HCT116 (cell line): ENCODE data around the gene FOXK2. TPM values are rescaled to one million over a fixed set of nuclear protein-coding genes. Genes with fewer than 3 reads are reported as not detected.

Experiments
- ATAC-seq: fragments of 200-7000 bp; cut with Tn5 transposase; 2 replicates; pipeline ENCODE4 v1.9.1; 2020; ENCODE audit warnings: mild to moderate bottlenecking, moderate library complexity
- BruUV-seq: library from RNA; stranded (reverse); fragments of 400-500 nt; replicated peaks from 2 replicates; lab custom pipeline; 2021; lab: Mats Ljungman, UMichigan
- CTCF ChIA-PET: fragments of 300-600 bp; sonication (Branson Sonifier 250); formaldehyde crosslinking; loops from one replicate; lab custom pipeline; 2021; ENCODE audit warnings: antibody characterized with exemption; lab: Charles Lee
- POLR2A ChIA-PET: fragments of 300-600, 350-600 bp; sonication (Branson Sonifier 250); formaldehyde crosslinking; loops from one replicate; lab custom pipeline; 2021; ENCODE audit warnings: antibody characterized with exemption; lab: Charles Lee
- RAD21 ChIA-PET, 2 experiments: fragments of 300-600 bp; sonication (Branson Sonifier 250); formaldehyde crosslinking; loops; one replicate each; lab custom pipeline; 2023; ENCODE audit warnings: low total read pairs in 2 of 2; ENCODE audit not compliant: uncharacterized antibody in 2 of 2, unreplicated experiment in 2 of 2, low non-redundant PET in 1 of 2; lab: Charles Lee
- DNase-seq: peaks from one replicate; pipeline ENCODE4 v3.0.0-alpha.2; 2010; ENCODE audit warnings: low read depth, low spot score
- H2AFZ ChIP-seq: fragments of 200-600 bp; shearing (Covaris generic), sonication (generic); 2 replicates; pipeline ENCODE4 v1.6.1; 2017; ENCODE audit warnings: low read depth, mixed run types, mixed read lengths, antibody characterized with exemption, low read length; ENCODE audit not compliant: poor library complexity, severe bottlenecking
- H3K27ac ChIP-seq: 2 replicates; pipeline ENCODE4 v1.5.1; 2012; ENCODE audit warnings: low read depth, low read length
- H3K27me3 ChIP-seq: fragments of 200-600 bp; sonication (generic); 2 replicates; pipeline ENCODE4 v1.6.1; 2016; ENCODE audit warnings: mixed run types, low read length, mixed read lengths; ENCODE audit not compliant: insufficient read depth
- H3K36me3 ChIP-seq, 2 experiments: fragments of 200-500 bp in 1 of 2; fragments of 200-600 bp in 1 of 2; sonication (Bioruptor generic) in 1 of 2; sonication (generic) in 1 of 2; 2 replicates each; pipeline versions ENCODE4 v1.5.1 to v1.6.1; 2014 to 2016; ENCODE audit warnings: low read length in 2 of 2, inconsistent platforms in 1 of 2, mixed read lengths in 1 of 2, mixed run types in 1 of 2; ENCODE audit not compliant: insufficient read depth in 2 of 2, control insufficient read depth in 1 of 2
- H3K4me1 ChIP-seq, 2 experiments: fragments of 200-600 bp in 1 of 2; sonication (generic) in 1 of 2; 2 replicates each; pipeline versions ENCODE4 v1.5.1 to v1.6.1; 2012 to 2017; ENCODE audit warnings: low read length in 2 of 2, inconsistent platforms in 1 of 2, mild to moderate bottlenecking in 1 of 2, mixed read lengths in 1 of 2, mixed run types in 1 of 2, moderate library complexity in 1 of 2; ENCODE audit not compliant: insufficient read depth in 2 of 2, control insufficient read depth in 1 of 2
- H3K4me2 ChIP-seq: fragments of 200-600 bp; sonication (generic); 2 replicates; pipeline ENCODE4 v1.6.1; 2017; ENCODE audit warnings: mixed run types, low read length, mixed read lengths
- H3K4me3 ChIP-seq, 2 experiments: fragments of 200-600 bp in 1 of 2; sonication (generic) in 1 of 2; replicated peaks in 1 of 2; 2 replicates each; pipeline ENCODE4 v1.5.1; 2011 to 2016; ENCODE audit warnings: low read length in 2 of 2, control low read depth in 1 of 2, low read depth in 1 of 2, mild to moderate bottlenecking in 1 of 2, mixed read lengths in 1 of 2, mixed run types in 1 of 2
- H3K79me2 ChIP-seq: fragments of 200-600 bp; sonication (generic); 2 replicates; pipeline ENCODE4 v1.6.1; 2017; ENCODE audit warnings: mild to moderate bottlenecking, mixed run types, low read length, moderate library complexity, mixed read lengths; ENCODE audit not compliant: insufficient read depth
- H3K9ac ChIP-seq: fragments of 200-600 bp; sonication (generic); 2 replicates; pipeline ENCODE4 v1.6.1; 2016; ENCODE audit warnings: low read length, mixed read lengths
- H3K9me2 ChIP-seq: fragments of 200-600 bp; sonication (generic), shearing (Covaris generic); 2 replicates; pipeline ENCODE4 v1.6.1; 2017; ENCODE audit warnings: mixed run types, mild to moderate bottlenecking, moderate library complexity; ENCODE audit not compliant: insufficient read depth
- H3K9me3 ChIP-seq, 2 experiments: fragments of 200-500 bp in 1 of 2; fragments of 200-600 bp in 1 of 2; sonication (Bioruptor generic) in 1 of 2; sonication (generic) in 1 of 2; 2 replicates each; pipeline ENCODE4 v1.6.1; 2014 to 2017; ENCODE audit warnings: low read length in 2 of 2, mixed read lengths in 2 of 2, inconsistent platforms in 1 of 2, low read depth in 1 of 2, mild to moderate bottlenecking in 1 of 2, mixed run types in 1 of 2, moderate library complexity in 1 of 2; ENCODE audit not compliant: control insufficient read depth in 1 of 2, insufficient read depth in 1 of 2
- H4K20me1 ChIP-seq: fragments of 200-600 bp; sonication (generic), shearing (Covaris generic); 2 replicates; pipeline ENCODE4 v1.6.1; 2017; ENCODE audit warnings: mixed run types, mild to moderate bottlenecking, moderate library complexity; ENCODE audit not compliant: insufficient read depth
- CBX3 ChIP-seq: IDR thresholded peaks from 2 replicates; pipeline ENCODE4 v1.6.1; 2012; ENCODE audit warnings: low read depth
- ELF1 ChIP-seq: IDR thresholded peaks from 2 replicates; pipeline ENCODE4 v1.6.1; 2012; ENCODE audit warnings: low read depth, borderline replicate concordance
- POLR2AphosphoS5 ChIP-seq: IDR thresholded peaks from 2 replicates; pipeline ENCODE4 v1.6.1; 2011; ENCODE audit warnings: mild to moderate bottlenecking, low read depth, low read length, moderate library complexity
- ZFX ChIP-seq: fragments of 450-650 bp; IDR thresholded peaks from 2 replicates; pipeline ENCODE4 v1.6.1; 2017
- intact Hi-C: fragments of 100-400 bp; cut with micrococcal nuclease; formaldehyde crosslinking; loops from 2 replicates; pipeline ENCODE4 v1.10.0; 2022
- total RNA-seq: library from RNA; stranded (reverse); gene quantifications from one replicate; pipeline ENCODE4 v1.2.1, GENCODE V29; 2021; ENCODE audit not compliant: unreplicated experiment
- TF ChIP-seq, protein P1 (sequence below): IDR thresholded peaks from 2 replicates; pipeline ENCODE4 v1.6.1; 2012
- TF ChIP-seq, protein P2 (sequence below): IDR thresholded peaks from 2 replicates; pipeline ENCODE4 v1.6.1; 2012; ENCODE audit warnings: low read depth

The FOXK2 gene
- total RNA-seq, 1 experiment from 2014 or later: 122 TPM

DNA sequence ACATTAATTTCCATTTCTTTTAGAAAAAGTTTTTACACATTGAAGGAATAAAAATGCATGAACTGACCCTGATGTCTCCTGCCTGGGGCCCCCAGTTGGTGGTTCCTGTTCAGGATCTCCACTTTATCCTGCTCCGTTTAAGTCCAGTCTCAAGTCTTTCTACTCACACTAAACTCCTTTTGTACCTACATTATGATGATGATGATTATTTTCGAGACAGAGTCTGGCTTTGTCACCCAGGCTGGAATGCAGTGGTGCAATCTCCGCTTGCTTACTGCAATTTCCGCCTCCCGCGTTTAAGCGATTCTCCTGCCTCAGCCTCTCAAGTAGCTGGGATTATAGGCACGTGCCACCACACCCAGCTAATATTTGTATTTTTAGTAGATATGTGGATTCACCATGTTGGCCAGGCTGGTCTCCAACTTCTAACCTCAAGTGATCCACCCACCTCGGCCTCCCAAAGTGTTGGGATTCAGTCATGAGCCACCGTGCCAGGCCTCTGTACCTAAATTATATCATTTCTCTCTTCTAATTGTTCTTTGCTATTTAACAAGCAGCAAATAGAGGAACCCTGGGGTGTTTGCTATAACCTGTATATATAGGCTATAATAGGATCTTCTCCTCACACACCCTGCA lies 2.2 kb upstream of the FOXK2 start:
- BruUV-seq: no TSS peak
- H3K4me2 ChIP-seq: no peak overlapping the region
- H3K4me1 ChIP-seq: peaks cover 5 to 23% of the 10 kb centered on the region in 2 experiments
- ChIA-PET RAD21 (no interaction called here), CTCF (no interaction called here), POLR2A (no interaction called here)
- no peak overlapping the region for H3K4me3 ChIP-seq
- peaks cover 9% of the 10 kb centered on the region; the same call in 1 of the 2 replicates for H4K20me1 ChIP-seq
- H3K27ac ChIP-seq: no peak overlapping the region
- DNase-seq: no peak
- H3K9me2 ChIP-seq: no peaks in the 10 kb centered on the region
- TF ChIP-seq, protein P1, sequence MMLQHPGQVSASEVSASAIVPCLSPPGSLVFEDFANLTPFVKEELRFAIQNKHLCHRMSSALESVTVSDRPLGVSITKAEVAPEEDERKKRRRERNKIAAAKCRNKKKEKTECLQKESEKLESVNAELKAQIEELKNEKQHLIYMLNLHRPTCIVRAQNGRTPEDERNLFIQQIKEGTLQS: no peak
- TF ChIP-seq ZFX (no peak), ELF1 (no peak), POLR2AphosphoS5 (no peak), CBX3 (no peak)
- TF ChIP-seq, protein P2, sequence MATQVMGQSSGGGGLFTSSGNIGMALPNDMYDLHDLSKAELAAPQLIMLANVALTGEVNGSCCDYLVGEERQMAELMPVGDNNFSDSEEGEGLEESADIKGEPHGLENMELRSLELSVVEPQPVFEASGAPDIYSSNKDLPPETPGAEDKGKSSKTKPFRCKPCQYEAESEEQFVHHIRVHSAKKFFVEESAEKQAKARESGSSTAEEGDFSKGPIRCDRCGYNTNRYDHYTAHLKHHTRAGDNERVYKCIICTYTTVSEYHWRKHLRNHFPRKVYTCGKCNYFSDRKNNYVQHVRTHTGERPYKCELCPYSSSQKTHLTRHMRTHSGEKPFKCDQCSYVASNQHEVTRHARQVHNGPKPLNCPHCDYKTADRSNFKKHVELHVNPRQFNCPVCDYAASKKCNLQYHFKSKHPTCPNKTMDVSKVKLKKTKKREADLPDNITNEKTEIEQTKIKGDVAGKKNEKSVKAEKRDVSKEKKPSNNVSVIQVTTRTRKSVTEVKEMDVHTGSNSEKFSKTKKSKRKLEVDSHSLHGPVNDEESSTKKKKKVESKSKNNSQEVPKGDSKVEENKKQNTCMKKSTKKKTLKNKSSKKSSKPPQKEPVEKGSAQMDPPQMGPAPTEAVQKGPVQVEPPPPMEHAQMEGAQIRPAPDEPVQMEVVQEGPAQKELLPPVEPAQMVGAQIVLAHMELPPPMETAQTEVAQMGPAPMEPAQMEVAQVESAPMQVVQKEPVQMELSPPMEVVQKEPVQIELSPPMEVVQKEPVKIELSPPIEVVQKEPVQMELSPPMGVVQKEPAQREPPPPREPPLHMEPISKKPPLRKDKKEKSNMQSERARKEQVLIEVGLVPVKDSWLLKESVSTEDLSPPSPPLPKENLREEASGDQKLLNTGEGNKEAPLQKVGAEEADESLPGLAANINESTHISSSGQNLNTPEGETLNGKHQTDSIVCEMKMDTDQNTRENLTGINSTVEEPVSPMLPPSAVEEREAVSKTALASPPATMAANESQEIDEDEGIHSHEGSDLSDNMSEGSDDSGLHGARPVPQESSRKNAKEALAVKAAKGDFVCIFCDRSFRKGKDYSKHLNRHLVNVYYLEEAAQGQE: no peak
- intact Hi-C loops: no loop called here
- no peaks in the 10 kb centered on the region for H3K27me3 ChIP-seq
- H3K9me3 ChIP-seq: peaks cover 0 to 7% of the 10 kb centered on the region in 2 experiments; a peak in 1 of 4 replicates
- H3K9ac ChIP-seq: no peak overlapping the region
- ATAC-seq: no peak
- no peaks in the 10 kb centered on the region; a peak in 1 of 4 replicates for H3K36me3 ChIP-seq
- no peak overlapping the region for H2AFZ ChIP-seq
- peaks cover 26% of the 10 kb centered on the region for H3K79me2 ChIP-seq
